K562 (cell line): ENCODE data around the gene LMNA. TPM values are rescaled to one million over a fixed set of nuclear protein-coding genes. Genes with fewer than 3 reads are reported as not detected.
A peak's percentile ranks its signal among the peaks of the same experiment; 100 is the strongest.

Experiments
- ATAC-seq: fragments of 200-7000 bp; cut with Tn5 transposase; 3 replicates; pipeline ENCODE4 v1.9.1; 2020; ENCODE audit warnings: moderate library complexity
- Bru-seq: library from RNA; stranded (reverse); fragments of 400-500 nt; gene quantifications from one replicate; lab custom pipeline; 2021; lab: Mats Ljungman, UMichigan
- BruChase-seq, 2 experiments: library from RNA; stranded (reverse); fragments of 400-500 nt; gene quantifications; one replicate each; lab custom pipeline; 2021; lab: Mats Ljungman, UMichigan
- BruUV-seq: library from RNA; stranded (reverse); fragments of 400-500 nt; replicated peaks from 2 replicates; lab custom pipeline; 2021; lab: Mats Ljungman, UMichigan
- CTCF ChIA-PET: fragments of 300-600 bp; formaldehyde crosslinking; extraction: SDS; loops from one replicate; lab custom pipeline; 2021; ENCODE audit warnings: low intra/inter-chr PET ratio; lab: Yijun Ruan, JAX
- POLR2A ChIA-PET: fragments of 300-600, 350-650 bp; sonication (Branson Sonifier 250); formaldehyde crosslinking; extraction: SDS; loops from one replicate; lab custom pipeline; 2021; ENCODE audit warnings: antibody characterized with exemption, inconsistent platforms; lab: Yijun Ruan, JAX
- DNase-seq, 4 experiments: peaks; one replicate each; pipeline versions ENCODE4 v3.0.0 to v3.0.0-alpha.2; 2011 to 2018; ENCODE audit warnings: low spot score in 3 of 4, mixed read lengths in 3 of 4; ENCODE audit errors: extremely low read depth in 1 of 4
- FAIRE-seq: peaks from 2 replicates; lab custom pipeline; 2011; peaks lifted over from hg19 to GRCh38; lab: Jason Lieb, UNC
- H2AFZ ChIP-seq: 2 replicates; pipeline ENCODE4 v1.6.0; 2011; ENCODE audit warnings: low read depth, low read length, control low read depth, inconsistent platforms
- H3K27ac ChIP-seq: fragments of 200-600 bp; 3 replicates; pipeline ENCODE4 v1.8.0; 2011; ENCODE audit warnings: low read depth, mild to moderate bottlenecking, control low read depth, inconsistent platforms, low read length, moderate library complexity, mixed read lengths; ENCODE audit errors: extremely low read depth
- H3K27me3 ChIP-seq, 2 experiments: fragments of 300-600 bp in 1 of 2; 2 replicates in 1 of 2; 3 replicates in 1 of 2; pipeline versions ENCODE4 v1.6.0 to v1.8.0; 2011; ENCODE audit warnings: inconsistent platforms in 2 of 2, low read length in 2 of 2, mild to moderate bottlenecking in 1 of 2, mixed read lengths in 1 of 2, moderate library complexity in 1 of 2; ENCODE audit not compliant: control insufficient read depth in 2 of 2, insufficient read depth in 2 of 2
- H3K36me3 ChIP-seq: fragments of 300-600 bp; 3 replicates; pipeline ENCODE4 v1.8.0; 2011; ENCODE audit warnings: mild to moderate bottlenecking, low read length, inconsistent platforms; ENCODE audit not compliant: control insufficient read depth, insufficient read depth
- H3K4me1 ChIP-seq, 2 experiments: fragments of 200-600 bp in 1 of 2; replicated peaks in 1 of 2; 2 replicates in 1 of 2; 3 replicates in 1 of 2; pipeline versions ENCODE4 v1.5.1 to v1.8.0; 2011; ENCODE audit warnings: inconsistent platforms in 2 of 2, low read length in 2 of 2, mild to moderate bottlenecking in 1 of 2, mixed read lengths in 1 of 2, moderate library complexity in 1 of 2; ENCODE audit not compliant: control insufficient read depth in 2 of 2, insufficient read depth in 2 of 2
- H3K4me2 ChIP-seq: 2 replicates; pipeline ENCODE4 v1.6.1; 2011; ENCODE audit warnings: low read length, control low read depth, inconsistent platforms, mixed read lengths; ENCODE audit not compliant: insufficient read depth
- H3K4me3 ChIP-seq: fragments of 200-600 bp; sonication (generic), shearing (Covaris generic); 2 replicates; pipeline ENCODE4 v1.5.1; 2016; ENCODE audit warnings: control low read depth, inconsistent platforms
- H3K79me2 ChIP-seq: fragments of 200-600 bp; 3 replicates; pipeline ENCODE4 v1.8.0; 2011; ENCODE audit warnings: low read length, inconsistent platforms; ENCODE audit not compliant: control insufficient read depth, insufficient read depth
- H3K9ac ChIP-seq, 2 experiments: 2 replicates each; pipeline versions ENCODE4 v1.6.0 to v1.6.1; 2011; ENCODE audit warnings: low read depth in 2 of 2, low read length in 2 of 2, control low read depth in 1 of 2, inconsistent platforms in 1 of 2, mild to moderate bottlenecking in 1 of 2, mixed read lengths in 1 of 2; ENCODE audit not compliant: insufficient read depth in 1 of 2
- H3K9me1 ChIP-seq: one replicate; pipeline ENCODE4 v1.6.0; 2011; ENCODE audit warnings: inconsistent platforms, mild to moderate bottlenecking, low read length, moderate library complexity; ENCODE audit not compliant: control insufficient read depth, insufficient read depth
- H3K9me3 ChIP-seq: replicated peaks from 2 replicates; pipeline ENCODE4 v1.5.1; 2011; ENCODE audit warnings: low read depth, low read length, inconsistent platforms; ENCODE audit not compliant: control insufficient read depth, insufficient read depth
- H4K20me1 ChIP-seq: replicated peaks from 2 replicates; pipeline ENCODE4 v1.6.1; 2011; ENCODE audit warnings: low read length, inconsistent platforms, mixed read lengths; ENCODE audit not compliant: control insufficient read depth, insufficient read depth
- EP300 ChIP-seq: IDR thresholded peaks from 2 replicates; pipeline ENCODE4 v1.6.1; 2012; ENCODE audit warnings: low read length, improper control_type of control experiment
- GABPA ChIP-seq: fragments of 200-800 bp; sonication (Bioruptor generic); conservative IDR thresholded peaks from 2 replicates; pipeline ENCODE4 v1.6.1; 2016; ENCODE audit warnings: low read depth, missing genetic modification characterization, missing compliant biosample characterization
- NFXL1 ChIP-seq: fragments of 450-650 bp; formaldehyde crosslinking; IDR thresholded peaks from 2 replicates; pipeline ENCODE4 v1.4.0; 2021; ENCODE audit warnings: mild to moderate bottlenecking
- PKNOX1 ChIP-seq: fragments of 450-650 bp; IDR thresholded peaks from 2 replicates; pipeline ENCODE4 v1.6.1; 2016
- POLR3G ChIP-seq: IDR thresholded peaks from 2 replicates; pipeline ENCODE4 v1.6.1; 2011; ENCODE audit not compliant: insufficient read length, insufficient replicate concordance; ENCODE audit errors: extremely low read depth
- SLC30A9 ChIP-seq: fragments of 250-450 bp; sonication (Bioruptor Pico); IDR thresholded peaks from 2 replicates; pipeline ENCODE4 v1.8.0; 2022; ENCODE audit warnings: mild to moderate bottlenecking, moderate library complexity
- TEAD2 ChIP-seq: fragments of 450-650 bp; IDR thresholded peaks from 2 replicates; pipeline ENCODE4 v1.6.1; 2016; ENCODE audit warnings: missing genetic modification characterization, control low read depth, missing compliant biosample characterization
- THRAP3 ChIP-seq: fragments of 450-650 bp; IDR thresholded peaks from 2 replicates; pipeline ENCODE4 v1.6.1; 2016; ENCODE audit warnings: mild to moderate bottlenecking, inconsistent platforms, borderline replicate concordance
- TOE1 ChIP-seq, 2 experiments: fragments of 450-650 bp in 1 of 2; sonication (generic) in 1 of 2; formaldehyde crosslinking in 1 of 2; IDR thresholded peaks; 2 replicates each; pipeline versions ENCODE4 v1.7.1 to v1.8.0; 2016 to 2022; ENCODE audit warnings: borderline replicate concordance in 2 of 2, mild to moderate bottlenecking in 2 of 2, antibody characterized with exemption in 1 of 2, inconsistent platforms in 1 of 2, low read depth in 1 of 2, missing genetic modification reagents in 1 of 2, moderate library complexity in 1 of 2
- XRCC4 ChIP-seq: IDR thresholded peaks from one replicate; pipeline ENCODE4 v1.6.1; 2011; ENCODE audit not compliant: insufficient read depth, insufficient read length; ENCODE audit errors: extremely low read depth
- ZBTB2 ChIP-seq: fragments of 450-650 bp; IDR thresholded peaks from 2 replicates; pipeline ENCODE4 v1.6.1; 2016; ENCODE audit warnings: antibody characterized with exemption
- WGBS: fragments of 100-300 bp; shearing (Covaris generic); methylation state at CpG from one replicate; pipeline ENCODE4 v1.1.6; 2016; ENCODE audit warnings: low coverage, mixed read lengths; ENCODE audit not compliant: insufficient coverage; ENCODE audit errors: missing lambda C conversion rate; 5-methylcytosine and 5-hydroxymethylcytosine counted together
- in situ Hi-C: fragments of 300-500 bp; cut with MboI; formaldehyde crosslinking; loops from 4 replicates; pipeline ENCODE4 v1.15.0; 2018; ENCODE audit warnings: inconsistent platforms, mixed read lengths
- intact Hi-C: fragments of 100-400 bp; cut with micrococcal nuclease; formaldehyde crosslinking; loops from 2 replicates; pipeline ENCODE4 v1.14.2; 2022
- long read RNA-seq, 3 experiments: library from polyadenylated mRNA in 2 of 3; library from RNA in 1 of 3; unstranded in 2 of 3; stranded (forward) in 1 of 3; transcript quantifications; one replicate each; pipeline ENCODE4 v2.0.0, GENCODE V29; 2019 to 2022
- polyA minus RNA-seq, 3 experiments: library from RNA; depleted of rRNA, polyadenylated mRNA; stranded (reverse); fragments of >200 nt; gene quantifications; 2 replicates each; pipeline ENCODE4 v1.2.3, GENCODE V29; 2011
- polyA plus RNA-seq, 8 experiments: library from polyadenylated mRNA; depleted of rRNA in 4 of 8; stranded (reverse) in 5 of 8; unstranded in 3 of 8; fragments of >200 nt; fragmentation: Nextera tagmentation in 2 of 8; fragmentation: Illumina TruSeq in 1 of 8; extraction: Ambion mirVana in 2 of 8; extraction: Trizol in 1 of 8; gene quantifications; 2 replicates each; pipeline versions ENCODE4 v1.2.1 to v1.2.3, GENCODE V29; 2011 to 2014; ENCODE audit warnings: inconsistent platforms in 1 of 8, missing spikeins in 1 of 8
- total RNA-seq, 7 experiments: library from RNA; depleted of rRNA in 6 of 7; stranded (reverse); fragments of >200 nt in 6 of 7; fragmentation: Illumina TruSeq in 2 of 7; extraction: Trizol in 2 of 7; gene quantifications; 2 replicates each; pipeline versions ENCODE4 v1.2.1 to v1.2.3, GENCODE V29; 2011 to 2021; ENCODE audit warnings: low replicate concordance in 1 of 7

LMNA gene
- 84.8 and 209 TPM in 2 replicates for total RNA-seq (2011; cell fraction: chromatin; rRNA removed; ENCODE audit: low replicate concordance)
- total RNA-seq (2011; cell fraction: nucleolus; rRNA removed): 154 and 172 TPM in 2 replicates
- 95.4 and 117 TPM in 2 replicates for total RNA-seq (2011; cell fraction: nucleoplasm; rRNA removed)
- total RNA-seq (2014; rRNA removed) (250 and 267 TPM in 2 replicates), total RNA-seq (2014; rRNA removed; fragmentation: Illumina TruSeq; extraction: Trizol) (41.3 and 44.0 TPM in 2 replicates), total RNA-seq (2015; rRNA removed; fragmentation: Illumina TruSeq; extraction: Trizol) (89.1 and 97.7 TPM in 2 replicates), total RNA-seq (2021) (347 and 354 TPM in 2 replicates), polyA plus RNA-seq (2011; rRNA removed) (88.2 and 129 TPM in 2 replicates), polyA plus RNA-seq (2014; fragmentation: Illumina TruSeq; extraction: Trizol) (77.1 and 104 TPM in 2 replicates), polyA plus RNA-seq (2014; fragmentation: Nextera tagmentation; extraction: Ambion mirVana) (1 to 10 TPM in 1 of 2 experiments, under 1 TPM in 1; 1.00 to 4.5 TPM), polyA plus RNA-seq (2014; rRNA removed) (123 and 166 TPM in 2 replicates), polyA minus RNA-seq (2011; rRNA and poly(A)+ RNA removed) (104 and 109 TPM in 2 replicates), Bru-seq, nascent RNA (percentile 67 among the genes with signal in this experiment), BruChase-seq, experiment 1, labeled RNA remaining after a 2-hour chase (percentile 65 among the genes with signal in this experiment), BruChase-seq, experiment 2, labeled RNA remaining after a 6-hour chase (percentile 67 among the genes with signal in this experiment)
- polyA plus RNA-seq (2011; cell fraction: cytosol; rRNA removed): 116 and 274 TPM in 2 replicates
- polyA plus RNA-seq (2011; cell fraction: nucleus; rRNA removed): 154 and 164 TPM in 2 replicates
- 193 TPM in 2 replicates for polyA plus RNA-seq (2012)
- 151 and 176 TPM in 2 replicates for polyA minus RNA-seq (2011; cell fraction: cytosol; rRNA and poly(A)+ RNA removed)
- 47.4 and 69.6 TPM in 2 replicates for polyA minus RNA-seq (2011; cell fraction: nucleus; rRNA and poly(A)+ RNA removed)
- long read RNA-seq, experiment 1, transcript LMNA-217 (5 exons, 1,348 nt): minor isoform, 6 of 1,028 reads
- long read RNA-seq, experiment 1, transcript LMNA-206 (12 exons, 3,190 nt): major isoform, 243 of 1,028 reads
- long read RNA-seq, experiment 1, partial matches to known transcripts: 740 of 1,028 reads
- long read RNA-seq, experiment 1, other reads (novel, unspliced or antisense): 34 of 1,028 reads
- long read RNA-seq, experiment 2, transcript LMNA-206 (12 exons, 3,190 nt): major isoform, 43 of 469 reads
- long read RNA-seq, experiment 2, transcript LMNA-217 (5 exons, 1,348 nt): minor isoform, 6 of 469 reads
- long read RNA-seq, experiment 2, partial matches to known transcripts: 339 of 469 reads
- long read RNA-seq, experiment 2, other reads (novel, unspliced or antisense): 81 of 469 reads
- long read RNA-seq, experiment 3, transcript LMNA-206 (12 exons, 3,190 nt): major isoform, 37 of 278 reads
- long read RNA-seq, experiment 3, partial matches to known transcripts: 228 of 278 reads
- long read RNA-seq, experiment 3, other reads (novel, unspliced or antisense): 12 of 278 reads

GRCh38 chr1:156114101-156114918, at the start of gene LMNA:
LMNA (plus strand) TSS chr1:156114711; CDS start chr1:156114919, 208 bp downstream.
- H3K4me1 ChIP-seq: peaks cover 24 to 41% of the 10 kb centered on the region in 2 experiments
- DNase-seq (peak; percentile 90 to 94 (median 92)), ATAC-seq (peak; percentile 91), FAIRE-seq (peak; percentile 79)
- H3K79me2 ChIP-seq: peaks cover 47% of the 10 kb centered on the region
- peak within 1 kb of the TSS; percentile 73 for H3K4me3 ChIP-seq
- ChIA-PET POLR2A (interaction anchor here (0.6 to 8.5 kb wide), 11 partner anchors 9 to 174 kb away, joined by 3 to 164 read pairs (median 5); partner anchors contain the start of gene PMF1), CTCF (no interaction called here)
- H3K9me3 ChIP-seq: no peaks in the 10 kb centered on the region
- peak within 1 kb of the TSS; percentile 98 for H3K4me2 ChIP-seq
- intact Hi-C loops (loop anchor here (1.0 to 5.0 kb wide), 2 partner anchors 9 to 393 kb away; no protein-coding TSS in a partner anchor), in situ Hi-C loops (no loop called here)
- H4K20me1 ChIP-seq: peaks cover 9% of the 10 kb centered on the region
- H3K36me3 ChIP-seq: peaks cover 6% of the 10 kb centered on the region; the same call in 2 of the 3 replicates
- peak within 1 kb of the TSS; percentile 92 for H3K27ac ChIP-seq
- peak within 1 kb of the TSS; percentile 96 for H2AFZ ChIP-seq
- peak within 1 kb of the TSS; percentile 83 to 99 for H3K9ac ChIP-seq
- H3K9me1 ChIP-seq: no peaks in the 10 kb centered on the region
- TSS peak; percentile 86 for BruUV-seq
- H3K27me3 ChIP-seq: no peaks in the 10 kb centered on the region
- 2% methylated on average over 27 of the region's 37 CpGs for WGBS
- TF ChIP-seq EP300 (0 out of 2 replicates have a peak, but pooled peaks have one; percentile 25), GABPA (no peak), THRAP3 (no peak), SLC30A9 (CRISPR knock-in tag) (no peak), TEAD2 (tag) (no peak), TOE1 (IDR thresholded peaks at IDR 0.05; ENCODE audit: borderline replicate concordance) (no peak; the same call in none of the 2 replicates), TOE1 (CRISPR knock-in tag; IDR thresholded peaks at IDR 0.05; ENCODE audit: borderline replicate concordance, low read depth) (no peak), NFXL1 (CRISPR knock-in tag) (no peak), ZBTB2 (peak; percentile 89), POLR3G (no peak), XRCC4 (no peak), PKNOX1 (peak; percentile 73)
